ENCODE results near the gene SLC12A7. TPM values are rescaled to one million over a fixed set of nuclear protein-coding genes. Genes with fewer than 3 reads are reported as not detected.

The SLC12A7 gene
- total and polyA plus RNA-seq, 2 donors (not counting 1 experiment from before 2014, with no cell fraction given), result 2.9 to 23.9 TPM

DNA sequence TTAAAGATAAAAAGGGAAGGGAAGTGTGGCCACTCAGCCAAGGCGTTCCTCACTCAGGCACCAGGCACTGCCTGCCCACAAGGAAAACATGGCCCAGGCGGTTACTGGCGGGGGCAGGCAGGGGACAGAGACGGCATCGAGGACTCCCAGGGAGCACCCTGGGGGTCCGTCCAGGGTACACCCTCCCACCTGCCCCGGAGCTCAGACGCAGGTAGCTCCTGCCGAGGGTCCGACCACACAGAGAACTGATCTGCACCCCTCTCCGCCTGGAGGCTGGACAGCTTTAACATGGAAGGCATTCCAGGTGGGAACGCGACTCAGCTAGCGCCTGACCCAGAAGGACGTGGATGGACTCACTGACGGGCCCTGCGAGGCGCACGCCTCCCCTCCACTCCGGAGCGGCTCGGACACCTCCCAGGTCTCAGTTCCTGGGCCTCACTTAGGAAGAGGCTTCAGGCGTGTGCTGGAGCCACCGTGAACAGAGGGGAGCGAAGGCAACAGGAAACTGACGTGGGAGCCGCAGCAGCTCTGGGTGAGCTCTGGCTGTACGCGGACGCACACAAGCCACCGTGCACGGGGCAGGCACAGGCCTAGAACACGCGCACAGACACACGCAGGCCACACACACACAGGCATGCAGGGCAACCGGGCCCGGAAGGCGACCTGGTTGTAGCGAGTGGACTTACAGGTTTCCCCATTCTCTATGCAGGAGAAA lies 55.8 kb downstream of the SLC12A7 start:
- Histone ChIP-seq H3K9ac (ENCODE audit: insufficient read depth, low read length) (no peak overlapping the region), H3K4me2 (ENCODE audit: extremely low read depth, insufficient read depth, low read length) (no peak overlapping the region), H2AFZ (ENCODE audit: low read length) (no peak overlapping the region), H3K27ac (ENCODE audit: insufficient read depth, low read length) (no peak overlapping the region), H3K4me3 (replicated peaks in 1 of 4; ENCODE audit: control extremely low read depth in 1 of 4, insufficient read depth in 1 of 4, low read depth in 3 of 4, low read length in 4 of 4) (no peak overlapping the region), H3K79me2 (ENCODE audit: control insufficient read depth, insufficient read depth, low read length) (no peaks in the 10 kb centered on the region), H3K9me3 (ENCODE audit: control insufficient read depth, insufficient read depth, low read depth, low read length) (no peaks in the 10 kb centered on the region), H3K36me3 (ENCODE audit: control insufficient read depth, insufficient read depth, low read length) (no peaks in the 10 kb centered on the region), H4K20me1 (ENCODE audit: control insufficient read depth, extremely low read depth, insufficient read depth, low read length) (no peaks in the 10 kb centered on the region), H3K27me3 (ENCODE audit: control insufficient read depth, insufficient read depth, low read length) (no peaks in the 10 kb centered on the region), H3K4me1 (ENCODE audit: control insufficient read depth, extremely low read depth, insufficient read depth, low read length) (no peaks in the 10 kb centered on the region)
- TF ChIP-seq, protein P1, sequence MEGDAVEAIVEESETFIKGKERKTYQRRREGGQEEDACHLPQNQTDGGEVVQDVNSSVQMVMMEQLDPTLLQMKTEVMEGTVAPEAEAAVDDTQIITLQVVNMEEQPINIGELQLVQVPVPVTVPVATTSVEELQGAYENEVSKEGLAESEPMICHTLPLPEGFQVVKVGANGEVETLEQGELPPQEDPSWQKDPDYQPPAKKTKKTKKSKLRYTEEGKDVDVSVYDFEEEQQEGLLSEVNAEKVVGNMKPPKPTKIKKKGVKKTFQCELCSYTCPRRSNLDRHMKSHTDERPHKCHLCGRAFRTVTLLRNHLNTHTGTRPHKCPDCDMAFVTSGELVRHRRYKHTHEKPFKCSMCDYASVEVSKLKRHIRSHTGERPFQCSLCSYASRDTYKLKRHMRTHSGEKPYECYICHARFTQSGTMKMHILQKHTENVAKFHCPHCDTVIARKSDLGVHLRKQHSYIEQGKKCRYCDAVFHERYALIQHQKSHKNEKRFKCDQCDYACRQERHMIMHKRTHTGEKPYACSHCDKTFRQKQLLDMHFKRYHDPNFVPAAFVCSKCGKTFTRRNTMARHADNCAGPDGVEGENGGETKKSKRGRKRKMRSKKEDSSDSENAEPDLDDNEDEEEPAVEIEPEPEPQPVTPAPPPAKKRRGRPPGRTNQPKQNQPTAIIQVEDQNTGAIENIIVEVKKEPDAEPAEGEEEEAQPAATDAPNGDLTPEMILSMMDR (conservative IDR thresholded peaks at IDR 0.05 in 1 of 2, IDR thresholded peaks at IDR 0.05 in 1 of 2; ENCODE audit: low read depth in 1 of 2, low read length in 2 of 2), result no peak
- TF ChIP-seq EZH2 (IDR thresholded peaks at IDR 0.05; ENCODE audit: low read length, missing control alignments), result no peak
- no peak for DNase-seq (ENCODE audit: low read depth in 2 of 2)

DNA sequence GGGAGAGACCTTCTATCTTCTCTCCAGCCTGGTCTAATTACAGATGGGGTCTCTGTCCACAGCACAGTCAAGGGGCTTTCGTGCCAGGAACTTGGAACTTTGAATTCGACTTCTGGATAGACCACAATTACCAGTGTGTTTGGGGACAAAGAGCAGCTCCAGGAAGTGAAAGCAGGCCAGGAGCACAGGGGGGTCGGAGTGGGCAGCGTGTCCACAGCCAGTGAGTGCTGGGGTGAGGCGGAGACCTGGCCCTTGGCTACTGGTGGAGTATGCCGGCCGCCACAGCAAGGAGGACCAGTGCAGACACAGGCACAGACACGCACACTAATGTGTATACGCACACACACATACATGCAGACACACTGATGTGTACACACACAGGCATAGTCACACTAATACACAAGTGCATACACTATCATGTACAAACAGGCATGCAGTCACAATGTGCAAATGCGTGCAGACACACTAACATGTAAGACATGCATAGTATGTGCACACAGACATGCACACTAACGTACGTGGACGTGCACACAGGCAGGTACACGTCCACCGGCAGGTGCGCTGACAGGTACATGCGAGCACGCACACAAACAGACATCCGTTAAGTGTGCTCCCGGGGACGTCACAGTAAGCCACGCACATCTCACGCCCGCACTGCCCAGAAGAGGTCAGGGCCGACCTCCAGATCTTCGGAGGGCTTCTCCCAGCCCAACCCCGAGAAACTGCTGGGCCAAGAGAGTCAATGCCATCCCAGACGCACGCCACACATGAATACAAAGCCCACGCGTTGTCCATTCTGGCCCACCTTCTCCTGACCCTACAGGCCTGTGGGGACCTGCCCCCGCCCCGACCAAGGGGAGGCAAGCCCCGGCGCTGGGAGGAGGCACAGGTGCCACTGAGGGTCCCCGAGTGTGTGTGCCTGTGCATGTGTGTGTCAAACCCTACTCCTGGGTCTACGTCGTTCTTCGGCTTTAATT lies 56.8 kb downstream of the SLC12A7 start:
- no peak overlapping the region for H3K27ac ChIP-seq (ENCODE audit: insufficient read depth, low read length)
- no peaks in the 10 kb centered on the region for H3K79me2 ChIP-seq (ENCODE audit: control insufficient read depth, insufficient read depth, low read length)
- no peaks in the 10 kb centered on the region for H3K27me3 ChIP-seq (ENCODE audit: control insufficient read depth, insufficient read depth, low read length)
- DNase-seq (ENCODE audit: low read depth in 2 of 2), result no peak
- H3K4me2 ChIP-seq (ENCODE audit: extremely low read depth, insufficient read depth, low read length), result no peak overlapping the region
- no peak for TF ChIP-seq EZH2 (IDR thresholded peaks at IDR 0.05; ENCODE audit: low read length, missing control alignments)
- TF ChIP-seq, protein P1 (conservative IDR thresholded peaks at IDR 0.05 in 1 of 2, IDR thresholded peaks at IDR 0.05 in 1 of 2; ENCODE audit: low read depth in 1 of 2, low read length in 2 of 2), result no peak
- H3K36me3 ChIP-seq (ENCODE audit: control insufficient read depth, insufficient read depth, low read length), result no peaks in the 10 kb centered on the region
- no peaks in the 10 kb centered on the region for H4K20me1 ChIP-seq (ENCODE audit: control insufficient read depth, extremely low read depth, insufficient read depth, low read length)
- no peaks in the 10 kb centered on the region for H3K4me1 ChIP-seq (ENCODE audit: control insufficient read depth, extremely low read depth, insufficient read depth, low read length)
- no peak overlapping the region for H2AFZ ChIP-seq (ENCODE audit: low read length)
- H3K4me3 ChIP-seq (replicated peaks in 1 of 4; ENCODE audit: control extremely low read depth in 1 of 4, insufficient read depth in 1 of 4, low read depth in 3 of 4, low read length in 4 of 4), result no peak overlapping the region
- no peak overlapping the region for H3K9ac ChIP-seq (ENCODE audit: insufficient read depth, low read length)
- H3K9me3 ChIP-seq (ENCODE audit: control insufficient read depth, insufficient read depth, low read depth, low read length), result no peaks in the 10 kb centered on the region
